ENCODE measurements around the gene PARPBP.

DNA sequence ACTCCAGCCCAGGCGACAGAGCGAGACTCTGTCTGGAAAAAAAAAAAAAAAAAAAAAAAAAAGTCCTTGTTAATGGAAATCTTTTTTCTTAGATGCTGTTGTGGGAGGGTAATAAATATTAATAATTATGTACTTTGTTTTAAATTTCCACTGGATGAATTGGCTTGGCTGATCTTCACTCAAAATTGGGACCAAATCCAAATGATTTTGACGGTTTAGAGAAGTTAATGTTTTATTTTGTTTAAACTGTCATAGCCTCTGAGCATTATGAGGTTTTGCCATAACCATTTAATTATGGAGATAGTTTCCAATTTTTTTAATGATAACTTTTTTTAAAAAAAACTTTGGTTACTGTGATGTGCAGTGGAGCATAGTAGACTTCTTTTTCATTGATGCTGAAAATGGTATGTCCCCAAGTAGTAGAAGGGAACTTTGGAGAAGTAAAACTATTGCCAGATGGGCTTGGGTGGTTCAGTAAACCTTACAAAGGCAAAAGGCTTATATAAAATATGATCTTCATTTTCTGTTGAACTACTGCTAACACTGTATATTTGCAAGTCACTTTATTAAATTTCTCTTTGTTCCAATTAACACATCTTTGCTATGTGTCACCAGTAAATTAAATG, 81.6 kb downstream of the PARPBP start:
- TF ChIP-seq, protein P1, sequence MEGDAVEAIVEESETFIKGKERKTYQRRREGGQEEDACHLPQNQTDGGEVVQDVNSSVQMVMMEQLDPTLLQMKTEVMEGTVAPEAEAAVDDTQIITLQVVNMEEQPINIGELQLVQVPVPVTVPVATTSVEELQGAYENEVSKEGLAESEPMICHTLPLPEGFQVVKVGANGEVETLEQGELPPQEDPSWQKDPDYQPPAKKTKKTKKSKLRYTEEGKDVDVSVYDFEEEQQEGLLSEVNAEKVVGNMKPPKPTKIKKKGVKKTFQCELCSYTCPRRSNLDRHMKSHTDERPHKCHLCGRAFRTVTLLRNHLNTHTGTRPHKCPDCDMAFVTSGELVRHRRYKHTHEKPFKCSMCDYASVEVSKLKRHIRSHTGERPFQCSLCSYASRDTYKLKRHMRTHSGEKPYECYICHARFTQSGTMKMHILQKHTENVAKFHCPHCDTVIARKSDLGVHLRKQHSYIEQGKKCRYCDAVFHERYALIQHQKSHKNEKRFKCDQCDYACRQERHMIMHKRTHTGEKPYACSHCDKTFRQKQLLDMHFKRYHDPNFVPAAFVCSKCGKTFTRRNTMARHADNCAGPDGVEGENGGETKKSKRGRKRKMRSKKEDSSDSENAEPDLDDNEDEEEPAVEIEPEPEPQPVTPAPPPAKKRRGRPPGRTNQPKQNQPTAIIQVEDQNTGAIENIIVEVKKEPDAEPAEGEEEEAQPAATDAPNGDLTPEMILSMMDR (IDR thresholded peaks at IDR 0.05 in 4 of 5, conservative IDR thresholded peaks at IDR 0.05 in 1 of 5), result no peak
- no peak for TF ChIP-seq POLR2A (IDR thresholded peaks at IDR 0.05)

All from gastrocnemius medialis (tissue), 4 donors.